ENCODE data around the gene OVOL1. TPM values are rescaled to one million over a fixed set of nuclear protein-coding genes. Genes with fewer than 3 reads are reported as not detected.
A peak's percentile ranks its signal among the peaks of the same experiment; 100 is the strongest.

Gene OVOL1
- total and polyA plus RNA-seq, 2 experiments from 2014 or later, result 1.5 to 3.3 TPM

DNA sequence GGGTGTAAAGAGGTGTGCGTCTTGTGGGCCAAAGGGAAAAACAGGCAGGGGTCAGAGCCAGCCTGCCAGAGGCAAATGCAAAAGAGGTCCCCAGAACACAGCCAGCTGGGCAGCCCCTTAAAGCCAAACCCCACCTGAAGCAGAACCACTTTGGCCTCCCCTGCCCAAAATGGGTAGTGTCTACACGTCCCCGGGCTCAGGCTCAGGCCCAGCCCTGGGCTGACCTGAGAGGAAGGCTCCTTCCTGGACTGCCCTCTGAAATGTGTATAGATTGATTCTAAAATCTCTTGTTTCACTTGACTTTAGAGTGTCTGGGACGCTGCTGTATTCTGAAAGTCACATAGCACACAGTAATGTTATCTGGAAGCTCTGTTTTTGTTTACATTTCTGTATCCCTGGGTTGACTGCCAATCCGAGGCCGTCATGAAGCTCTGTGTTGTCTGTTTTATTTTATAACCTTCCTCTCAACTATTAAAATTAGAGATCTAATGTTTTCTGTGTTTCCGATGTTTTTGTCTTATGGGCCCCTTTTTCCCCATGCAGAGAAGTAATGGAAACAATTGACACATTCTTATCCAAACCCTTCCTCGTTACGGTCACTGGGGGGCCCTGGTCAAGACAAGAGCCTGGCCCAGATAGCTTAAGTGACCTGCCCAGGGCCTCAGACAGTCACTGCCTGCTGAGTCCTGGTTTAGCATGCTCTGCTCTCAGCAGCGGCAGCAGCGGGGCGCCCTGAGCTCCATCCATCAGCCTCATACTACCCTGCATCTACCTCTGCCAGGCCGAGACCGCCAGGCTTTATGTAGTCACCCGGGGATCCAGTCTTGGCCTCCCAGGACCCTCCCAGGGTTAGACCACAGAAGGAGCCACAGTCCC lies 10.1 kb downstream of the OVOL1 start:
- peak; percentile 41 for DNase-seq (ENCODE audit: low spot score)
- H3K4me1 Mint-ChIP-seq, result peaks cover 34% of the 10 kb centered on the region
- Histone ChIP-seq H3F3A (replicated peaks; ENCODE audit: low read depth) (0 out of 2 replicates have a peak, but pooled peaks cover 4% of the 10 kb centered on the region), H3K9me2 (ENCODE audit: insufficient read depth) (no peaks in the 10 kb centered on the region), H3K36me3 (ENCODE audit: insufficient read depth) (no peaks in the 10 kb centered on the region), H3K79me2 (replicated peaks; ENCODE audit: insufficient read depth) (no peaks in the 10 kb centered on the region), H3K27me3 (ENCODE audit: insufficient read depth) (no peaks in the 10 kb centered on the region), H3K4me2 (no peak overlapping the region), H4K20me1 (replicated peaks; ENCODE audit: insufficient read depth) (no peaks in the 10 kb centered on the region), H3K27ac (ENCODE audit: low read depth) (no peak overlapping the region), H2AFZ (no peak overlapping the region), H3K4me1 (ENCODE audit: insufficient read depth) (peaks cover 7% of the 10 kb centered on the region; the same call in 1 of the 2 replicates), H3K4me3 (no peak overlapping the region)
- H3K4me3 Mint-ChIP-seq, result no peak overlapping the region; the same call in 2 of the 3 replicates
- peak; percentile 77 for ATAC-seq
- no peak overlapping the region for H3K27ac Mint-ChIP-seq
- TF ChIP-seq, protein P1, sequence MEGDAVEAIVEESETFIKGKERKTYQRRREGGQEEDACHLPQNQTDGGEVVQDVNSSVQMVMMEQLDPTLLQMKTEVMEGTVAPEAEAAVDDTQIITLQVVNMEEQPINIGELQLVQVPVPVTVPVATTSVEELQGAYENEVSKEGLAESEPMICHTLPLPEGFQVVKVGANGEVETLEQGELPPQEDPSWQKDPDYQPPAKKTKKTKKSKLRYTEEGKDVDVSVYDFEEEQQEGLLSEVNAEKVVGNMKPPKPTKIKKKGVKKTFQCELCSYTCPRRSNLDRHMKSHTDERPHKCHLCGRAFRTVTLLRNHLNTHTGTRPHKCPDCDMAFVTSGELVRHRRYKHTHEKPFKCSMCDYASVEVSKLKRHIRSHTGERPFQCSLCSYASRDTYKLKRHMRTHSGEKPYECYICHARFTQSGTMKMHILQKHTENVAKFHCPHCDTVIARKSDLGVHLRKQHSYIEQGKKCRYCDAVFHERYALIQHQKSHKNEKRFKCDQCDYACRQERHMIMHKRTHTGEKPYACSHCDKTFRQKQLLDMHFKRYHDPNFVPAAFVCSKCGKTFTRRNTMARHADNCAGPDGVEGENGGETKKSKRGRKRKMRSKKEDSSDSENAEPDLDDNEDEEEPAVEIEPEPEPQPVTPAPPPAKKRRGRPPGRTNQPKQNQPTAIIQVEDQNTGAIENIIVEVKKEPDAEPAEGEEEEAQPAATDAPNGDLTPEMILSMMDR (conservative IDR thresholded peaks at IDR 0.05; ENCODE audit: low read depth in 2 of 2), result 0 out of 4 replicates have a peak, but pooled peaks of 1 of the 2 experiments have one; percentile 5
- TF ChIP-seq STAT1 (IDR thresholded peaks at IDR 0.05; ENCODE audit: unreplicated experiment), result no peak
- H3K27me3 Mint-ChIP-seq (ENCODE audit: insufficient read depth, low read depth, poor library complexity), result peaks cover 6% of the 10 kb centered on the region
- H3K9me3 Mint-ChIP-seq, result no peaks in the 10 kb centered on the region
- H3K36me3 Mint-ChIP-seq (ENCODE audit: low read depth), result no peaks in the 10 kb centered on the region

DNA sequence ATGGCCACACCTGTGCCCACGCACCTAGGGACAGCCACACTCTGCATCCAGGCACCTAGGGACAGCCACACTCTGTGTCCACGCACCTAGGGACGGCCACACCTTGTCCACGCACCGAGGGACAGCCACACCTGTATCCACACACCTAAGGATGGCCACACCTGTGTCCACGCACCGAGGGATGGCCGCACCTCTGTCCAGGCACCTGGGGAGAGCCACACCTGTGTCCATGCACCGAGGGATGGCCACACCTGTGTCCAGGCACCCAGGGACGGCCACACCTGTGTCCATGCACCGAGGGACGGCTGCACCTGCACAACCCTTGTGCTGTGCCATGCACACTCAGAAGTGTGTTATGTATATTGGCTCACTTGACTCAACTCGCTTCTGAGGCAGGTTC lies 10.8 kb downstream of the OVOL1 start:
- peaks cover 6% of the 10 kb centered on the region for H3K27me3 Mint-ChIP-seq (ENCODE audit: insufficient read depth, low read depth, poor library complexity)
- H3K4me2 ChIP-seq, result no peak overlapping the region
- H3F3A ChIP-seq (replicated peaks; ENCODE audit: low read depth), result 0 out of 2 replicates have a peak, but pooled peaks cover 4% of the 10 kb centered on the region
- no peaks in the 10 kb centered on the region for H3K79me2 ChIP-seq (replicated peaks; ENCODE audit: insufficient read depth)
- no peaks in the 10 kb centered on the region for H3K9me3 Mint-ChIP-seq
- H3K27me3 ChIP-seq (ENCODE audit: insufficient read depth), result no peaks in the 10 kb centered on the region
- H3K36me3 Mint-ChIP-seq (ENCODE audit: low read depth), result no peaks in the 10 kb centered on the region
- no peak for ATAC-seq
- TF ChIP-seq POLR2AphosphoS5 (IDR thresholded peaks at IDR 0.05; ENCODE audit: low read depth), result no peak
- TF ChIP-seq, protein P2, sequence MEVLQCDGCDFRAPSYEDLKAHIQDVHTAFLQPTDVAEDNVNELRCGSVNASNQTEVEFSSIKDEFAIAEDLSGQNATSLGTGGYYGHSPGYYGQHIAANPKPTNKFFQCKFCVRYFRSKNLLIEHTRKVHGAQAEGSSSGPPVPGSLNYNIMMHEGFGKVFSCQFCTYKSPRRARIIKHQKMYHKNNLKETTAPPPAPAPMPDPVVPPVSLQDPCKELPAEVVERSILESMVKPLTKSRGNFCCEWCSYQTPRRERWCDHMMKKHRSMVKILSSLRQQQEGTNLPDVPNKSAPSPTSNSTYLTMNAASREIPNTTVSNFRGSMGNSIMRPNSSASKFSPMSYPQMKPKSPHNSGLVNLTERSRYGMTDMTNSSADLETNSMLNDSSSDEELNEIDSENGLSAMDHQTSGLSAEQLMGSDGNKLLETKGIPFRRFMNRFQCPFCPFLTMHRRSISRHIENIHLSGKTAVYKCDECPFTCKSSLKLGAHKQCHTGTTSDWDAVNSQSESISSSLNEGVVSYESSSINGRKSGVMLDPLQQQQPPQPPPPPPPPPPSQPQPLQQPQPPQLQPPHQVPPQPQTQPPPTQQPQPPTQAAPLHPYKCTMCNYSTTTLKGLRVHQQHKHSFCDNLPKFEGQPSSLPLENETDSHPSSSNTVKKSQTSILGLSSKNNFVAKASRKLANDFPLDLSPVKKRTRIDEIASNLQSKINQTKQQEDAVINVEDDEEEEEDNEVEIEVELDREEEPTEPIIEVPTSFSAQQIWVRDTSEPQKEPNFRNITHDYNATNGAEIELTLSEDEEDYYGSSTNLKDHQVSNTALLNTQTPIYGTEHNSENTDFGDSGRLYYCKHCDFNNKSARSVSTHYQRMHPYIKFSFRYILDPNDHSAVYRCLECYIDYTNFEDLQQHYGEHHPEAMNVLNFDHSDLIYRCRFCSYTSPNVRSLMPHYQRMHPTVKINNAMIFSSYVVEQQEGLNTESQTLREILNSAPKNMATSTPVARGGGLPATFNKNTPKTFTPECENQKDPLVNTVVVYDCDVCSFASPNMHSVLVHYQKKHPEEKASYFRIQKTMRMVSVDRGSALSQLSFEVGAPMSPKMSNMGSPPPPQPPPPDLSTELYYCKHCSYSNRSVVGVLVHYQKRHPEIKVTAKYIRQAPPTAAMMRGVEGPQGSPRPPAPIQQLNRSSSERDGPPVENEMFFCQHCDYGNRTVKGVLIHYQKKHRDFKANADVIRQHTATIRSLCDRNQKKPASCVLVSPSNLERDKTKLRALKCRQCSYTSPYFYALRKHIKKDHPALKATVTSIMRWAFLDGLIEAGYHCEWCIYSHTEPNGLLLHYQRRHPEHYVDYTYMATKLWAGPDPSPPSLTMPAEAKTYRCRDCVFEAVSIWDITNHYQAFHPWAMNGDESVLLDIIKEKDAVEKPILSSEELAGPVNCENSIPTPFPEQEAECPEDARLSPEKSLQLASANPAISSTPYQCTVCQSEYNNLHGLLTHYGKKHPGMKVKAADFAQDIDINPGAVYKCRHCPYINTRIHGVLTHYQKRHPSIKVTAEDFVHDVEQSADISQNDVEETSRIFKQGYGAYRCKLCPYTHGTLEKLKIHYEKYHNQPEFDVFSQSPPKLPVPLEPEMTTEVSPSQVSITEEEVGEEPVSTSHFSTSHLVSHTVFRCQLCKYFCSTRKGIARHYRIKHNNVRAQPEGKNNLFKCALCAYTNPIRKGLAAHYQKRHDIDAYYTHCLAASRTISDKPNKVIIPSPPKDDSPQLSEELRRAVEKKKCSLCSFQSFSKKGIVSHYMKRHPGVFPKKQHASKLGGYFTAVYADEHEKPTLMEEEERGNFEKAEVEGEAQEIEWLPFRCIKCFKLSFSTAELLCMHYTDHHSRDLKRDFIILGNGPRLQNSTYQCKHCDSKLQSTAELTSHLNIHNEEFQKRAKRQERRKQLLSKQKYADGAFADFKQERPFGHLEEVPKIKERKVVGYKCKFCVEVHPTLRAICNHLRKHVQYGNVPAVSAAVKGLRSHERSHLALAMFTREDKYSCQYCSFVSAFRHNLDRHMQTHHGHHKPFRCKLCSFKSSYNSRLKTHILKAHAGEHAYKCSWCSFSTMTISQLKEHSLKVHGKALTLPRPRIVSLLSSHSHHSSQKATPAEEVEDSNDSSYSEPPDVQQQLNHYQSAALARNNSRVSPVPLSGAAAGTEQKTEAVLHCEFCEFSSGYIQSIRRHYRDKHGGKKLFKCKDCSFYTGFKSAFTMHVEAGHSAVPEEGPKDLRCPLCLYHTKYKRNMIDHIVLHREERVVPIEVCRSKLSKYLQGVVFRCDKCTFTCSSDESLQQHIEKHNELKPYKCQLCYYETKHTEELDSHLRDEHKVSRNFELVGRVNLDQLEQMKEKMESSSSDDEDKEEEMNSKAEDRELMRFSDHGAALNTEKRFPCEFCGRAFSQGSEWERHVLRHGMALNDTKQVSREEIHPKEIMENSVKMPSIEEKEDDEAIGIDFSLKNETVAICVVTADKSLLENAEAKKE (CRISPR knock-in tag; IDR thresholded peaks at IDR 0.05), result no peak
- no peak for TF ChIP-seq EZH2 (IDR thresholded peaks at IDR 0.05; ENCODE audit: low read depth, unreplicated experiment)
- DNase-seq (ENCODE audit: low spot score), result no peak
- H3K4me3 Mint-ChIP-seq, result no peak overlapping the region
- H2AFZ ChIP-seq, result no peak overlapping the region
- no peaks in the 10 kb centered on the region for H3K36me3 ChIP-seq (ENCODE audit: insufficient read depth)
- no peak overlapping the region for H3K27ac ChIP-seq (ENCODE audit: low read depth)
- no peak overlapping the region for H3K4me3 ChIP-seq
- H3K9me2 ChIP-seq (ENCODE audit: insufficient read depth), result no peaks in the 10 kb centered on the region
- H3K4me1 ChIP-seq (ENCODE audit: insufficient read depth), result peaks cover 7% of the 10 kb centered on the region; the same call in 1 of the 2 replicates
- no peaks in the 10 kb centered on the region for H4K20me1 ChIP-seq (replicated peaks; ENCODE audit: insufficient read depth)
- peaks cover 33% of the 10 kb centered on the region for H3K4me1 Mint-ChIP-seq
- H3K27ac Mint-ChIP-seq, result no peak overlapping the region

All from GM23338 (cell line).